Stimulated activated CD8-positive, alpha-beta memory T cell treated with anti-CD3 and anti-CD28 coated beads, Interleukin-12 subunit alpha, Interleukin-12 subunit beta, amount 100 ng/mL, for 24 hours (primary cell): ENCODE results near the gene SERPINA5.
"Not testable (repeated sequence)": the region's sequence is repeated elsewhere in the genome, so short reads cannot be mapped to it uniquely, and the experiment has no call there.

Experiments
- DNase-seq: peaks from one replicate; pipeline ENCODE4 v3.0.0-alpha.2; 2020; ENCODE audit errors: extremely low read depth

The SERPINA5 gene

DNA sequence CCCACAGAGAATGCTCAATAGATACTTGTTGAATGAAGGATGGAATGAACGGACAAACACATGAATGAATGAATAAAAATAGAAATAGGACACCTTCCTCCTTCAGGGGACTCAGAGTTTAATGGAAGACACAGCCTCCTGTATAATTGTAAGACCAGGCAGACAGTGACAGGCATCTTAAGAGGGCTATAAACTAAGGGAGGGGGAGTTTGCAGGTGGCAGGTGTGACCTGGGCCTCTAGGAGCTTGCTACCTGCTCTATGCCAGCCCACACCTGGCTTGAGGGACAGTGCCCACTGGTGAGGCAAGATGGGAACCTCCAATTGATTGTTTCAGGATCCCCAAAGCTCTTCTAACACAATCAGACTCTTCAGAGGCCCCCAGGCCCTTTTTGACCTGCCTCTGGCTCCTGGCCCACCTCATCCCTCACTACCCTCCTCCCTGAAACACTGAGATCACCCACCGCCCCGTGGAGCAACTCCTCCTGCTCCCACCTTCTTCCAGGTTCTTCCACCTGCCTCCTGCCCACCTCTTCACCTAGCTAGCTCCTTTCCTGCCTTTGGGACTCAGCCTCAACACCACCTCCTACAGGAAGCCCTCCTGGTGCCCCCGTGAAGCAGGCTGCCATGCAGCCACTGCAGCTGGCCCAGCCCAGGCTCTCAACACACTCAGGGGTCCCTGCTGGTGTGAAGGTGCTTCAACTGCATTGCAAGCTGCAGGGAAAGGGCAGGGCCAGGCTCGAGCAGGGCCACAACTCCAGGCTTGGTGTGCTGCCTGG, 40.3 kb downstream of the SERPINA5 start:
- no peak for DNase-seq

DNA sequence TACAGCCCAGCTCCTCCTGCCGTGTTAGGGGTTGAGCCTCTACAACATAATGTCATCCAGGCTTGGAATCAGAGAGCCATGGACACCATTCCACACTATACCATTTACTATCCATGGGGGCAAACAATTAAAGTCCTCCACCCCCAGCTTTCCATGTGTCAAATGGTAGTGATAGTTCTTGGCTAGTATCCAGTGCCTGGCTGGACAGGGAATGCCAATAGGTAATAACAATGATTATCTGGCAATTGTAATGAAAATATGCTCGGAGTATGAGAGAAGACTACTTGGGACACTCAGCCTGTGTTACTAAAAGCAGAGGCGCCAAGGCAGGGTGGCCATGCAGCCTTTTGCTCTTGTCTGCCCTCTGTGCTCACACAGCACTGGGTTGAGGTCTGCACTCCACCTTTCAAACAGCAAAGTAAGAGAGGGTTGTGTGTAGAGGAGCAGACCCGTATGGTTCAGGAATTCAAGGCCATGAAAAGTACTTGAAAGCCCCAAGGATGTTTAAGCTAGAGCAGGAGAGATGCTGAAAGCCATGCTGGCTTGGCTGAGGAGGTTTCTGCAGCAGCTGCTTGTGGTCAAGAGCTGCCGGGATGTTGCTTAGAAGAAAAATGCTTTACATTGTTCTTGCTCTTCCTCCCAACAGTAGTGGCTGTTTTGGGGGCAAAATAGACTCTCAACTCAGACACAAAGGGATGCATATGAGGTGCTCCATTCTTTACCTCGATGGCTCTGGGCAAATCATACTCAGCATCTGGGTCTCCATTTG, 41.6 kb downstream of the SERPINA5 start:
- no peak for DNase-seq

DNA sequence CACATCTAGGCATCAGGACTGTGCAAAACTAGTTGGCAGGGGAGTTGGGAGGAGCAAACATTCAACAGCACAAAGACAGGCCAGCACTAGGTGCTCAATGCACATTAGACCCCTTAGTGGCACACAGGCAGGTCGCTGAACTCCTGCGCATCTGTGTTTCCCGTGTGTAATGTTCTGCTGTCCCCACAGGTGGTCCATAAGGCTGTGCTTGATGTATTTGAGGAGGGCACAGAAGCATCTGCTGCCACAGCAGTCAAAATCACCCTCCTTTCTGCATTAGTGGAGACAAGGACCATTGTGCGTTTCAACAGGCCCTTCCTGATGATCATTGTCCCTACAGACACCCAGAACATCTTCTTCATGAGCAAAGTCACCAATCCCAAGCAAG, 42.2 kb downstream of the SERPINA5 start:
- DNase-seq = no peak

DNA sequence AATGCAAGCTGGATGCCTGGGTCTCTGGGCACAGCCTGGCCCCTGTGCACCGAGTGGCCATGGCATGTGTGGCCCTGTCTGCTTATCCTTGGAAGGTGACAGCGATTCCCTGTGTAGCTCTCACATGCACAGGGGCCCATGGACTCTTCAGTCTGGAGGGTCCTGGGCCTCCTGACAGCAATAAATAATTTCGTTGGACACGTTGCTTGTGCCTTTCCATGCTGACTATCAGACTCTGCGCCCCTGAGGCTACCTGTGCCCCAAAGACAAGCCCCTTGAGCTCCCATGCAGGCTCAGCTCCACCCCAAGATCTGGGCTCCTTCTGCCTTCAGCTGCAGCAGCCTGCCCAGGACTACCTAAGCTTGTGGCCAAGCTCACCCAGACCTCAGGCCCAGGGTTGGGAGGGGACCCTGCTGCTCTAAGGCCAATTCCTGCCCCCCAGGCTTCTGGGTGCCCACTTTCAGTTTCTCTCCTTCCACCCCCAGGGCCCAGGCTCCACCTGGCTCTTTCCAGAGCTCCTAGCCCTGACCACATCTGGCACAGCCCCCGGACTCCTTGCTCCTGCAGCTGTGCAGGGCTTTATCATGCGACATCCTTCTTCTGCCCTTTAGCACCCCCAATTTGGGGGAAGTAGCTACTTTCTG, 42.8 kb downstream of the SERPINA5 start:
- DNase-seq = no peak

DNA sequence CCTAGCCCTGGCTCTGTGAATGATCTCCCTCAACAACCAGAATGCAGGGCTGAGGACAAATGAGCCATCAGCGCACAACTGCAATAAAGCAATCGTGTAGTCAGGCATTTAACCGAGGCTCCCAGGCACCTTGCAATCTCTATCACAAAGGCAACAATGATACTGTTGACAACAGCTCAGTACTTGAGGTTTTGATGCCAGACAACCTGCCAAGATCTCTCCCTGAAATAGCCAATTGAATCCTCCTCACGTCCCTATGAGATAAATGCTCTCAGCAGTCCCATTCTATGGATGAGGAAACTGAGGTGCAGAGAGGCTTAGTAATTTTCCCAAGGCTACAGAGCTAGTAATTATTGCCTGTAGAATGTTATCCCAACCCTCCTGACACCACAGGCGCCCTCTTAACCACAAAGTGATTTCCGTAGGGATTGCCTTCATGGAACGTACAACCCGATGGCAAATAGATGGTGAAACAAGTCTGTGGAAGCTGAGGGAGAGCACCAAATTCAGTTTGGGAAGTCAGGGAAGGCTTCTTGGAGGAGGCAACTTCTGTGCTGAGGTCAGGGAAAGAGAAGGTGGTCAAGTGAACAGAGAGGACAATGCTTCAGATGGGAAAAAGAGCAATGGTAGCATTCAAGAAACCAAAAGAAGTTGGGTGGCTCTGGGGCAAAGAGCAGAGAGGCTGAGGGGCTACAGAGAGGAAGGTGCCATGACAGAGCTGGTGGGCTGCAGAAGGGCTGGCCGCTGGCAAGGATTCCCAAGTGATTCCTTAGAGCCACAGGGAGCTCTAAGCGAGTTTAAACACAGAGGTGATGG, 43.5 kb downstream of the SERPINA5 start:
- no peak for DNase-seq

DNA sequence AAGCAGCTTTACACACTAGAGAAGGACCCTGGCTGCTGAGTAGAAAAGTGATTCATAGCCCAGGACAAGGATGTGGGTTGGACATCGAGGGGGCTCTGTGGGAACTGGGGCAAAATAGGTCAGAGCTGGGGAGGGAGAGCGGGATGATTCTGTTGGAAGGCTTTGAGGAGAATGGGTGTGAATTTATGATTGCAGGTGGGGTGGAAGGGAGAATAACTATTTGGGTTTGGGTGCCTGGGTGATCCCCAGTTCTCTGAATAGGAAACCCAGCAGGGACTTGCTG, 44.1 kb downstream of the SERPINA5 start:
- no peak for DNase-seq

DNA sequence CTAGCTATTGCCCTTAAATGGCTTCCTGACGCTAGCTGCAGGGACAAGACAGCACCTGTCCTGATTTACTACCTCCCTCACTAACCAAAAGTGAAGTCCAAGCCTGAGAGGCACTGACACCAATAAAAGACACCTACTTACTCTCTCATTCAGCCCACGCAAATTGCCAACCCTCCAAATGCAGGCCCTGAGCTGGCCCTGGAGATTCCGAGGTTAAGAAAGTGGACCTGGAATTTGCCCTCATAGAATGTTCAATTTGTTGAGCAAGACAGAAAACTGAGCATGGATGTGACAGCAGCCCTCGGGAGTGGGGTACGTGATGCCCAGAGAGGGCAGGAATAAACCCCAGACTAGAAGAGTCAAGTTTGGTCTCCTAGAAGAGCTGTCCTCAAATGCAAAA, 47.4 kb downstream of the SERPINA5 start:
- DNase-seq = no peak

DNA sequence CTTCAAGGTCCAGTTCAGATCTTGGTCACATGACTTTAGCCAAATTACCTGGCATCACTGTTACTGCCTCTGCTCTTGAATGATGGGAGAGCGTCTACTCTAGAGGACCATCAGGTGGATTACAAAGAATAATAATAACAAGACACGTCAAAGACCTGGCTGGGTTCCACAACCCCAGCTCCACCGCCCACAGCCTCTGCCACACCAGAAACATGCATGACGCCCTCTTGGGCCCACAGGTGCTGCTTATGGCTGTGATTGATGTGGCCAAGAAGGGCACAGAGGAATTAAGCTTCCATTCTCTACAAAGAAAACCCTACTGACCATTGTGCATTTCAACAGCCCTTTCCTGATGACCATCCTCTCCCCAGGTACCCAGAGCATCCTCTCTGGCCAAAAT, 49.2 kb downstream of the SERPINA5 start:
- no peak for DNase-seq

DNA sequence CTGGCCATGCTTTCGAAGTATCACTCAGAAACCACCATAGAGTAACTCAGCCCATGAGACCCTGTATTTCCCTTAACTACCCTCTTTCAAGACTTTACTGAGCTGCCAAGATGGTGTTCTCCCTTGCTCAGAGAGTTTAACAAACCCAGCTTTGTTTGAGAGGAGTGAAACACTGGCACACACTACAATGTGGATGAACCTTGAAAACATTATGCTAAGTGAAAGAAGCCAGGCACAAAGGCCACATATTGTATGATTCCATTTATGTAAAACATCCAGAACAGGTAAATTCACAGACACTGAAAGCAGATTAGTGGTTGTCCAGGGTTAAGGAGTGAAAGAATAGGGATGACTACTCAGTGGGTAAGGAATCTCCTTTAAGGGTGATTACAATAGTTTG, 49.8 kb downstream of the SERPINA5 start:
- DNase-seq = no peak

DNA sequence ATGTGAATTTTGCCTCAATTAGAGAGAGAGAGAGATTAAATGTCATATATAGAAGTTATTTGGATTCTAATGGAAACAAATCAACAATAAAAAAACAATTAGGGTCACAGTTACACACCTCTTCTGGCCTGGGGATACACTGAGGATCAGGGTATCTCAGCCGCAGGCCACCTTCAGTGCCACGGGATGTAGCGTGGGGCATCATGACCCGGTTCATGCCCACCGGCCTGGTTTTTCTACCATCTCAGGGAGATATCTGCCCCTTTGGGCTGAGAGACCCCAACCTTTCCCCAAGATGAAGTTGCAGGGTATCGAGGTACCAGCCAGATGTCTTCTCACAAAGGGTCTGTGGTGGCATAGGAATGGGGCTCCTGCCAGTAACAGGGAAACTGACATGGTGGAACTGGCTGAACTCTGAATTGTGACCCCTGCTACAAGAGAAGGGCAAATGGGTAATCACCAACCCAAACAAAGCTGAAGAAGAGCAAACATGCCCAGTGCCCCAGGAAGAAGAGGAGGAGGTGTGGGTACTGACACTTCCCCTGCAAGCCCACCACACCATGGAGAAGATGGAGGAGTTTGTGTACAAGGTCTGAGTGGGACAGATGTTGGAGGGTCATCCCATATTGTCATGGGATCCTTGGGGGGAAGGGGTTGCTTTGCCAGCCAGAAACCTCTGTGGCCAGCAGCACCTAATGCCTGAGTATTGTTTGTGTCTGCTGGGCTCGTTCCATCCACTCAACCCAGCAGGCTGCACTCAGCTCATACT, 50.5 kb downstream of the SERPINA5 start:
- no peak for DNase-seq

DNA sequence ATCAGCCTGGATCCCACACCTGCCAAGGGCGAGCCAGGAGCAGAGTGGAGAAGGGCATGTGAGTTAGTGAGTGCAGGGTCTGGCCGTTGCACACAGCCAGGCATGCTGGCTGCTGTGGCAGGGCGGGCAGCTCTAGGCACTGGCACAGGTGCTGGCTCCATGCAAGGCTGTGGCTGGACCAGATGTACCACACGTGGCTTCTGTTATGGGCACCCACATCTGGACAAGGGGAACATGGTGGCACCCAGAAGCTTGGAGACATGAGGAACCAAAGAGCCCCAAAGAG, 51.0 kb downstream of the SERPINA5 start:
- DNase-seq = no peak

DNA sequence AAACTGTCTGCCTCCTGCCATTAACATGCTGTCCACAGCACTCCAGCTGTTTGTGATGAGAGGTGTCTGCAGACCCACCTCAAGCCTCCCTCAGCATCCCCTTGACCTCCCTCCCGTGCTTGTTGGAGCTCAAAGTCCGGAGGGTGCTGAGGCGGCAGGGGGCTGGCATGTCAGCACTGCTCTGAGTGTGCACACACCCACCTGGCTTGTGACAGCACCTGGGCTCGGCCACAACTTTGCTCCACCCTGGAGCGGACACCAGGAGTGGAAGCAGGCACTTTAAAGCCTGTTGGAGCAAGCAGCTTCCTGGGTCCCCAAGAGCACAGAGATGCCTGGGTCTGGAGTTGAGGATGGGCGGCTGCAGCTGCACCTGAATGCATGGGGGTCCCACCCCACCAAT, 51.9 kb downstream of the SERPINA5 start:
- DNase-seq = no peak

DNA sequence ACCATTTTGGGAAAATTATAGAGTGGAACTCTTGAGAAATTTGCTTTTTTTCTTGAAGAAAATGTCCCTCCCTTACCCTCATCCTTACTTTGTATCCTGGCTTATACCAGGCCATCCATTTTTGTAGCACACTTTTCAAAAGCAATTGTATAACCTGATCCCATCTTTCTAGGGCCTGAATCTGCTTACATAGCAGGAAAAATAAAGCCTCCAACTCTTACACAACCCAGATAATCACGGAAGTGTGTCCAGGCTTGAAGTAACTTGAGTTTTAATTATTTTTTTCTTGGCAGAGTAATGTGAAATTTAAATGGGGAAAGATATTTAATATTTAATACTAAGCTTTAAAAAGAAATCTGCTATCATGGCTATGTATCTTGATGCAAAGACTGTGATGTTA, 53.9 kb downstream of the SERPINA5 start:
- no peak for DNase-seq

DNA sequence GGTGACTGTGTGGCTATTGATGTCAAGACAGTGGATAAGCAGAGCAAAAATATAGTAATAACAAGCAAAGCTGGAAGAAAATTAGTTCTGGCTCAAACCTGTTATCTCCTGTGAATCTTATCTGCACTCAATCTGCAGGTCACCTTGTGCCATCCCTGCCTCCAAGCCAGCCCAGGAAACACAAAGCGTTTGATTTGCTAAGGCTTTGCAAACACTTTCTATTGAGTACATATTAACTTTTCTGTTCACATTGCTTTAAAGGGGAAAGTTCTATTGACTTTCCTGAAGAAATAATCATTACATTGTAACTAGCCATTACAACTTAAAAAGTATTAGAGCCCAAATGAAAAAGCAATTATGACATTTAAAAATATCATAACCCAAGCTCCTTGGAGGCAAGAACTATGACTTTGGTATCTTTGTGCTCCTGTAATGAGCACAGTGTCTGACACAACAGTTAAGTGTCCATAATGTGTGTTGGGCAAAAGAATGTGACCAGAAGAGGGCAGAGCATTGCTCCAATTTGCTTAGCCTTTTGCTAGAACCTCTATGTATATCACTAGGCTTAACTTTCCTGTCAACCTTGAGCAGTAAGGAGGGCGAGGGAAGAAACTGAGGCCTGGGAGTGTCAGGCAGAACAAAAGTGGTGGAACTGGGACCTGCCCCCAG, 55.7 kb downstream of the SERPINA5 start:
- DNase-seq = no peak

DNA sequence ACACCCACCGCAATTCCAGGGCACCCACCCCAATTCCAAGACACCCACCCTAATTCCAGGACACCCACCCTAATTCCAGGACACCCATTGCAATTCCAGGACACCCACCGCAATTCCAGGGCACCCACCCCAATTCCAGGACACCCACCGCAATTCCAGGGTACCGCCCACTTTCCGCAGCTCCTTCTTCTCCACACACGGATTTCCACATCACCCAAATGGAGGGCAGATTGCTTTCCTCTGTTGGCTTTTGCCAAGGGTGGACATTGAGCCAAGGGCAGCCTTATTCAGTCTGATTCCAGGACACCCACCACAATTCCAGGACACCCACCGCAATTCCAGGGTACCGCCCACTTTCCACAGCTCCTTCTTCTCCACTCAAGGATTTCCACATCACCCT, 56.6 kb downstream of the SERPINA5 start:
- not testable (repeated sequence) for DNase-seq

DNA sequence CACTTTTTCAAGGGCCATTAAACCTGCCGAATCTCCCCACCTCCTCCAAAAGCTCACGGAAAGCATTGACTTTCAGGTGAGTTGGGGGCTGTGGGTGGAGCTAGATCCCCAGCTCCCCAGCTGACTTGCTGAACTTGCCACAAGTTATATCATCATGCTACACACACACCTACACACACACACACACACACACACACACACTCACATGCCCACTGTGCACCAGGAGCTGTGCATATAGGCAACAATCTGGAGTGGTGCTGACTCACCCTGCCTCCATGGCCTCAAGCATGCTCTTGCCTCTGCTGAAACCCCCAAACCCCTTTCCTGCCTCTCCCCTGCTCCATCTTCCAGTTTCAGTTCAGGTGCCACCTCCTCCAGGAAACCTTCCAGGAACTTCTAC, 57.1 kb downstream of the SERPINA5 start:
- no peak for DNase-seq

DNA sequence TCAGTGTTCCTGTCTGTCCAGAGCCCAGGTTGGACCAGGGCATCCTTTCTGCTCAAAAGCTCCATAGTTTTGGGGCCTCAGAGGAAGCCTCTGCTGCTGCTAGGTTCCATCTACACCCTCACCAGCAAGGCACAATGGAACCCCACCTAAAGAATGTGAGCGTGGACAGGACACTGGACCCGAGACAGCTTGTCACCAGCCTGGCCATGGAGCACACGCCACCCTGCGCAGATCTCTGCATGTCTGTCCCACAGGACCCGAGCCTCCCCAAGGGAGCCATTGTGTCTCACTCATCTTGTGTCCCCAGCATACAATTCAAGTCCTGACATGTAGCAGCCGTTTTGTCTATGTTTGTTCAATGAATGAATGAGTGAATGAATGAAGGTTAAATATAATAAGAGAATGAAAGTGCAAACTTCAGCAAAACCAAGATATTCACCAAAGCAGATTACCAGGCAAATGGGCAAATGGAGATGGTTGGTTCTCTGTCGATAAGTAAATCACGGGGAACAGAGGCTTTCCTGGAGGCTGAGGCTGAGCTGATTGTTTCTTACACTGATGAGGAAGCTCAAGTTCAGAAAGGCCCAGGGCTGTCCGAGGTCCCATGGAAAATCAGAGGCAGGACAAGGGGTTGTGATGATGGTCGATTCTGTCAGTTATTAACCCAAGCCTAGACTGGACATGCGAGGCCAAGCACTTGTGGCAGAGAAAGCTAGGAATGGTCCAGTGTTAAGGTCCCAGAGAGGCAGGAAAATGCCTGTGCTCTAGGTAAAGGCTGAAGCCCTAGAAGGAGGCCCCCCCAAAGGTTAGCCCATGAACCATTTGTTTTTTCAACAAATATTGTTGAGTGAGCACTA, 58.0 kb downstream of the SERPINA5 start:
- no peak for DNase-seq

DNA sequence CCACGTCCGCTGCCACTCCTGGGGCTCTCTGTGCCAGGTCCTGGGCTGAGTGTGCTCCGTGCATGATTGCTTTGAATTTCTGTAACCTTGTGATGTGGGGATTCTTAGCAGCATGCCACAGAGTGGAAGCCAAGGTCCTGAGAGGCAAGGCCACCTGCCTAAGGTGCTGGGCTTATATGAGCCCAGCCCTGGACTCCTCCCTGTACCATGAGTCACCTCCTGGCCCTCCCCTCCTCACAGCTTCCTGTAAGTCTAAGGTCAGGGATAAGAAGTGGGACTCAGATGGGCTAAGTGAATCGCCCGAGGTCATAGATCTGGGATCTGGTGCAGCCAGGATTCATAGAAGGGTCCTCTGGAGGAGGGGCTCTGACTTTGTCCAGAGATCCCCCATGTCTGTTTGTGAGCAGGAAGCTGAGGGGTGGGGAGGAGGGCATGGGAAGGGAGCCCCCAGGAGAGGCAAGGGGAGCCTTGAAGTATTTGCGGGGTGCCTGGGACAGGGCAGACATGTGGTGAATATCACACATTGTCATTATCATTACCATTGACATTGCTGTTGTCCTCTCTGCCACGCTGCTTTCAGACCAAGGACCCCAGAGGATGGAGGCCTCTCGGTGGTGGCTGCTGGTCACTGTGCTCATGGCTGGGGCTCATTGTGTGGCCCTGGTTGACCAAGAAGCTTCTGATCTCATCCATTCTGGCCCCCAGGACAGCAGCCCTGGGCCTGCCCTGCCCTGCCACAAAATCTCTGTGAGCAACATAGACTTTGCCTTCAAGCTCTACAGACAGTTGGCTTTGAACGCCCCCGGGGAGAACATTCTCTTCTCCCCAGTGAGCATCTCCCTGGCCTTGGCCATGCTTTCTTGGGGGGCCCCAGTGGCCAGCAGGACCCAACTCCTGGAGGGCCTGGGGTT, 59.8 kb downstream of the SERPINA5 start:
- no peak for DNase-seq

DNA sequence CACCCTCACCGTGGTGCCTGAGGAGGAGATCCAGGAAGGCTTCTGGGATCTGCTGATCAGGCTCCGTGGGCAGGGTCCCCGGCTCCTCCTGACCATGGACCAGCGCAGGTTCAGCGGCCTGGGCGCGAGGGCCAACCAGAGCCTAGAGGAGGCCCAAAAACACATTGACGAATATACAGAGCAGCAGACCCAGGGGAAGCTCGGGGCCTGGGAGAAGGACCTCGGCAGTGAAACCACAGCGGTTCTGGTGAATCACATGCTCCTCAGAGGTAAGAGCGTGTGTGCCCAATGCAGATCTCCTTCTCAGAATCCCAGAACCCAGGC, 60.4 kb downstream of the SERPINA5 start:
- DNase-seq = no peak
